ENCODE measurements around the gene TMEM184B.
A peak's percentile ranks its signal among the peaks of the same experiment; 100 is the strongest.
"Not testable (repeated sequence)": the region's sequence is repeated elsewhere in the genome, so short reads cannot be mapped to it uniquely, and the experiment has no call there.

Gene TMEM184B

DNA sequence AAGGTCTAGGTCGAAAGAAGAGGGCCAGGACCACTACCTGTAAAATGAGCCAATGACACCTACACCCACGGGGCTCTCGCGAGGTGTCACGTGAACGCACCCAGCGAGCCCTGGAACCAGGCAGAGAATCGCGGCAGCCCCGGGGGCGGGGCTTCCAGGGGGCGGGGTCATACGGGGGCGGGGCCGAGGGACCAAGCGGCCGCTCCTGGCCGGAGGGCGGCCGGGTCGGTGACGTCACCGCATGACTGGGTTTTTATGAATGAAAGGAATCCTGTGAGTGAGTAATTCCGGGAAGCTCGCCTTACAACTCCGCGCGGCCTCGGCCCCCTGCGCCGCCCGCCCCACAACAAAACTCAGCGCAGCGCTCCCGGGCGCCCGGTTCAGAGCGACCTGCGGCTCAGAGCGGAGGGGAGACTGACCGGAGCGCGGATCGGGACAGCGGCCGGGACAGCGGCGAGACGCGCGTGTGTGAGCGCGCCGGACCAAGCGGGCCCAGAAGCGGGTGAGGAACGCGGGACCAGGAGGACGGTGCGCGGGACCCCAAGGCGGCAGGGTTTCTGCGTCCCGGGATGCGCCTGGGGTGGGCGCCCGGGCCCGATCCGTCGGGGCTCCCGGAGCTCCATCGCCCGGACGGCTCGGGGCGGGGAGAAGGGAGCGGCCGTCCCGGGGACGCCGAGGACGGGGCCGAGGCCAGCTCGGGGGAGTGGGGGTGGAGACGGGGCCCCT, 70.9 kb downstream of the TMEM184B start, which contains the start of gene MAFF:
Gene MAFF (plus strand): TSS at position 284 of the 726 bp plus-strand sequence. CDS start 11,860 bp downstream, outside the sequence.
- peak; percentile 95 for DNase-seq

DNA sequence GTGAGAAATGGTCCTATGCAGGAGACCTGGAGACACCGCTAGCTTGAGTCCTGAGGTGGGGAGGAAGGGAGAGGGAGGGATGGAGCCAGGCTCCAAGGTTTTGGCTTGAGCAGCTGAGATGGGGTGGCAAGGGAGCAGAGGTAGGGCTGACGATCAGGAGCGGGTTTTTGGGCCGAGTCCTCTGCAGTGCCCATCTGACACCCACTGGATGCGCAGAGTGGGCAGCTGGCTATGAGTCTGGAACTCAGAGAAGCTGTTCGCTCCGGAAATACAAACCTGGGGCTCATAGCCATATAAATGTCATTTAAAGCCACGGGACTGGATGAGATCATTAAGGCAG, 71.5 kb downstream of the TMEM184B start:
- DNase-seq: no peak

DNA sequence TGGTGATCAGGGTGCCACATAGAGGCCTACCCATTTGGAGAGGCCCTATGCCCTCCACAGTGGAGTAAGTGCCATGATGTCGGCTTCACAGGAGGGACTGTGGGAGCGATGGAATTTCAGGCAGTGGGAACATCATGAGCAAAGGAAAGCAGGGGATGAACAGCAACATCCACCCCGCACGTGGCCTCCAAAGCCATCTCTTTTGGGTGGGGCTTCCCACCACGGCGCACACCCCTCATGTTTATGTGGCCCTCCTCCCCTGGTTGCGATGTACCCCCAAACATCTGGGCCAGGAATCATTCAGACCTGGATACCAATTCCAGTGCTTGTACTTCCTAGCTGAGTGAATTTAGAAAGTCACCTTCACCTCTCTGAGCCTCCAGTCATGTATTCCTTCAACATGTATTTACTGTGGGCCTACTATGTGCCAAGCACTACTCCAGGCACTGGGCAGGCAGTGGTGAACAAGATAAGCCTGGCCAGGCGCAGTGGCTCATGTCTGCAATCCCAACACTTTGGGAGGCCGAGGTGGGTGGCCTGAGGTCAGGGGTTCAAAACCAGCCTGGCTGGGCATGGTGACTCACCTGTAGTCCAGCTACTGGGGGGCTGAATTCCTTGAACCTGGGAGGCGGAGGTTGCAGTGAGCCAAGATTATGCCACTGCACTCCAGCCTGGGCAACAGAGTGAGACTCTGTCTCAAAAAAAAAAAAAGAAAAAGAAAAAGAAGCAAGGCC, 72.8 kb downstream of the TMEM184B start:
- DNase-seq: no peak

DNA sequence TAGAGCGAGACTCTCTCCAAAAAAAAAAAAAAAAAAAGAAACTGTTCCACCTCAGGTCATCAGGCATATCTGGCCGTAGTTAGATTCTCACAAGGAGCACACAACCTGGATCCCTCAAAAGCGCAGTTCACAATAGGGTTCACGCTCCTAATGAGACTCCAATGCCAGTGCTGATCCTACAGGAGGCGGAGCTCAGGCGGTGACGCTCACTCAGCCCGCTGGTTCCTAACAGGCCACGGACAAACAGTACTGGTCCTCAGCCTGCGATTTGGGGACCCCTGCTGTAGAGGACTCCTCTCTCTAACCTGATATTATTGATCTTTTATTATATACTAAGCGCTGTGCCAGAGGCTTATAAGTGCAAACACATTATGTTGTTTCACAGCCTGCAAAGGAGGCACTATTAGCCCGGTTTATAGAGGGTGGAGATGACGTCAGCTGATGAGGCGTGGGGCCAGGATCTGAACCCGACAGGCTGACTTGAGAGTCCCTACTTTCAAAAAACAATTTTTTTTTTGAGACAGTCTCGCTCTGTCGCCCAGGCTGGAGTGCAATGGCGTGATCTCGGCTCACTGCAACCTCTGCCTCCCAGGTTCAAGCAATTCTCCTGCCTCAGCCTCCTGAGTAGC, 75.9 kb downstream of the TMEM184B start:
- DNase-seq: no peak

DNA sequence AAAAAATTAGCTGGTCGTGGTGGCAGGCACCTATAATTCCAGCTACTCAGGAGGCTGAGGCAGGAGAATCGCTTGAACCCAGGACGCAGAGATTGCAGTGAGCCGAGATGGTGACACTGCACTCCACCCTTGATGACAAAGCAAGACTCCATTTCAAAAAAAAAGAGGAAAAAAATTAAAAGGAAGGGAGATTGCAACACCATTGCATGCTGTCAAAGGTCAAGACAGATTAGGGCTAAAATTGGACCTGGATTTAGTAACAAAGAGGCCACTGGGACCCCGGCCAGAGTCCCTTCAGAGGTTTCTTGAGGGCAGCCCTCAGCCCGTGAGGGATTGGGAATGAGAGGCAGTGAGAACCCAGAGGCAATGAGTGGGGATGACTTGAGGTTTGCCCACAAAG, 79.2 kb downstream of the TMEM184B start:
- no peak for DNase-seq

DNA sequence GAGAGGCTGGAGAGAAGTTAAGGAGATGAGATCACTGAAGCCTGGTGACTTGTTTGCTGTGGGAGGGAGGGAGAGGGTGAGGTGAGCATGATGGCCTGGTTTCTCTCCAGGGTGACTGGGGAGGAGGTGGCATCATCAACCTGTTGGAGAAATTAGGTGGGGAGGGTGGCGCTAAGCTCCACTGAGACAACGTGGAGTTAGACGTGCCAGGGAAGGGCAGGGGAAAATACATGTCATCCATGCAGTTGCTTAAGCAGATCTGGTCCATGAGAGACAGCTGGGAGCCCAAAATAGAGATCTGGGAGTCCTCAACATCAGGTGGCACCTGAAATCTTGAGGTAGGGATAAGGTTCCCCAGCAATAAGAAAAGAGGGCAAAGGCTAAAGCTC, 80.3 kb downstream of the TMEM184B start:
- DNase-seq: no peak

DNA sequence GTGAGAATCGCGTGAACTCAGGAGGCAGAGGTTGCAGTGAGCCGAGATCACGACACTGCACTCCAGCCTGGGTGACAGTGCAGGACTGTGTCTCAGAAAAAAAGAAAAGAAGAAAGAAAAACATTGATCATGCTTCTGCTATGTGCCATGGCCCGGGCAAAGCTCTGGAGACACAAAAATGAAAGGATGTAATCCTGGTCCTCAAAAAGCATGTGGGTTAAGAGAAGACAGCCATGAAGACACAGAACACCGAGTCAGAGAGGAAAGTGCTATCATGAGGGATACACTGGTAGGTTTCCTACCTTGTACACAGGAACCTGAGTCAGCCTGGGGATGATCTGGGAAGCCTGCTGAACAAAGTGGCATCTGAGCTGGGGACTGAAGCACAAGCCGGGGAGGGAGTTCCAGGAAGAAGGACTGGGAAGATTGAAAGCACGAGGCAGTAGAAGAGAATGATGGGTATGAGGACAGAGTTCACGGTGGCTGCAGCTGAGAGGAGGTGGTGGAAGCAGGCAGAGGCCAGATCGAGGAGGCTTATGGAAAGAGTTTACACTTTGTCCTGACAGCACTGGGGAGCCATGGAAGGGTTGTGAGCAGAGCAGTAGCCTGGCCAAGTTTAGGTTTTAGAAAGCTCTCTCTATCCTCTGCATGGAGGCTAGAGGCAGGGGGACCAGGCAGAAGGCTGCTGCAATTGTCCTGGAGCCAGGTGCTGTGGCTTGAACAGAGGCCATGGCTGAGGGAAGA, 80.9 kb downstream of the TMEM184B start:
- DNase-seq: no peak

DNA sequence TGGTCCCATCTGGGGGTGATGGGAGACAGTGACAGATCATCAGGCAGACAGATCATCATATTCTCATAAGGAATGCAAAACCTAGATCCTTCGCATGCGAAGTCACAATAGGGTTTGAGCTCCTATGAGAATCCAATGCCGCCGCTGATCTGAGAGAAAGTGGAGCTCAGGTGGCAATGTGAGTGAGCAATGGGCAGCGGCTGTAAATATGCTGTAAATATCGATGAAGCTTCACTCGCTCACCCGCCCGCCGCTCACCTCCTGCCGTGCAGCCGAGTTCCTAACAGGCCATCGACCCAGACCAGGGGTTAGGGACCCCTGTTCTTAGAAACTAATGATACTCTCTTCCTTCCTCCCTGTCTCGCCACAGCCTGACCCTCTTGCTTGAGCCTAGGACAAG, 81.8 kb downstream of the TMEM184B start:
- no peak for DNase-seq

DNA sequence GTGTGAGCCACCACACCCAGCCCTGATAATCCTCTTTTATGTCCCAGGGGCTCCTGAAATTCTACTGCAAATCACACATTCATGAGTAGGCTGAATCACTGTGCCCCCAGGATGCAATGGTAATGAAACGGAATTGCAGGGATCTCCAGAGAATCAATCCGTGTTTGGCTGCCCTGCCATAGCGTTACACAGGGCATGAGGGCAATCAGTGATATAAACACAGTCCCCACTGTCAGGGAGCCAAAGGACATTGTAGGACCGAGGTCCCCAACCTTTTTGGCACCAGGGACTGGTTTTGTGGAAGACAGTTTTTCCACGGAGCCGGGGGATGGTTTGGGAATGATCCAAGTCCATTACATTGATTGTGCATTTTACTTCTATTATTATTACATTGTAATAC, 82.2 kb downstream of the TMEM184B start:
- DNase-seq: no peak

DNA sequence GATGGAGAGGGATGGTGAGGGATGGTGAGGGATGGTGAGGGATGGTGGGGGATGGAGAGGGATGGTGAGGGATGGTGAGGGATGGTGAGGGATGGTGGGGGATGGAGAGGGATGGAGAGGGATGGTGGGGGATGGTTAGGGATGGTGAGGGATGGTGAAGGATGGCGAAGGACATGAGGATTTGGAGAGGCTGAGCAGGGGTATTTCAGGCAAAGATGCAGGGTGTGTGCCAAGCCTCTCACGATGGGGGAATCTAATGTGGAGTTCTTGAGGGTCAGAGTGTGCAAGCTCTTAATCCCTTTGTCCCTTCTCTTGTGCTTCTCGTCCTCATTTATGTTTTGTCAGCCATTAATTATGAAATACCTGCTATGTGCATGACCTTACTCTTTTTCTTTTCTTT, 83.7 kb downstream of the TMEM184B start:
- no peak for DNase-seq

DNA sequence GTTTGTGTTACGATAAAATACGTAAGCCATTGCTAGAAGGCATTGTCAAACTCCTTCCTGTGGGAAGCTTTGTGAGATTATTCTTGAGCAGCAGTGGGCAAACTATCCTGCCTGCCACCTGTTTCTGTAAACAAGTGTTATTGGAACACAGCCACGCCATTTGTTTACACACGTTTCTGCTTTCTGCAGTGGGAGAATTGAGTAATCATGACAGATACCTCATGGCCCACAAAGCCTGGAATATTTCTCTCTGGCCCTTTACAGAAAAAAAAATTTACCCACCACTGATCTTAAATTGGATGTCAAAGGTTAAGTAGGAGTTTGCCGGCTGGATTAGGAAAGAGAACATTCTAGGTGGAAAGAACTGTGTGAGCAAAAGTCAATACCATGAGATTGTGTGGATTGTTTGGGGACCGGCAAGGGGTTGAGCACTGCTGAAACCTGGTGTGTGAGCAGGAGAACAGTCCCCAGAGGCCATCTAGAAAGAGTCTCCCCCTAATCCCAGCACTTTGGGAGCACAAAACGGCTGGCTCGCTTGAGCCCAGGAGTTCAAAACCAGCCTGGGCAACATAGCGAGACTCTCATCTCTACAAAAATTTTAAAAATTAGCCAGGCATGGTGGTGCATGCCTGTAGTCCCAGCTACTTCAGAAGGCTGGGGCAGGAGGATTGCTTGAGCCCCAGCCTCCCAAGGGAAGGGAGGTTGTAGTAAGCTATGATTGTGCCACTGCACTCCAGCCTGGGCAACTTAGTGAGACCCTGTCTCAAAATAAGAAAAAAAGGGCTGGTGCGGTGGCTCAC, 85.2 kb downstream of the TMEM184B start:
- DNase-seq: no peak

DNA sequence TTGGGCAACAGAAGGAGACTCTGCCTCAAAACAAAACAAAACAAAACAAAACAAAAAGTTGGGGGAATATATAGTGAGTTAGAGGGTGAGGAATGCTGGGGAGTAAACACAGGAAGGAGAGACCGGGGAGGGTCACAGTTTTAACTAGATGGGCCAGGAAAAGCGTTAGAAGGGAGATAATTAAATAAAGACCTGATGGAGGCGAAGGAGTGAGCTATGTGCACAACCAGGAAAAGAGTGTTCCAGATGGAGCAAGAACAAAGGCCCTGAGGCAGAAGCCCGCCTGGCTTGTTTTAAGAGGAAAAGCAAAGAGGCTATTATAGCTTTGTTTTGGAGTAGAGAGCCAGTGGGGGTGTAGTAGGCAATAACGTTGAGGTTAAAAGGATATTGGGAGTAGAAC, 86.4 kb downstream of the TMEM184B start:
- no peak for DNase-seq

DNA sequence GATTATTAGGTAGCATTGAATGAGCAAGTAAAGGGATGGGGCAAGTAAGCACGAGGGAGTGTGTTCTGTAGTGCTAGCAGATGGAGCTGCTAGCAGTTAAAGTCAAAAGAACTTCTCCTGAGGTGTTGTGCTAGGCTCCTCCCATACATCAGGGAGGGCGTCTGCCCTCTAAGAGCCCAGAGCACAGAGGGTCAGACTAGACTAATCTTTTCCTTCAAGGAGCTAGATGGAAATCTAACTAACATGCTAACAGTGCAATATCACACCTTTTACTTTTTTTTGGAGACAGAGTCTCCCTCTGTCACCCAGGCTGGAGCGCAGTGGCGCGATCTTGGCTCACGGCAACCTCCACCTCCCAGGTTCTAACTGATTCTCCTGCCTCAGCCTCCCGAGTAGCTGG, 88.0 kb downstream of the TMEM184B start:
- DNase-seq: no peak

DNA sequence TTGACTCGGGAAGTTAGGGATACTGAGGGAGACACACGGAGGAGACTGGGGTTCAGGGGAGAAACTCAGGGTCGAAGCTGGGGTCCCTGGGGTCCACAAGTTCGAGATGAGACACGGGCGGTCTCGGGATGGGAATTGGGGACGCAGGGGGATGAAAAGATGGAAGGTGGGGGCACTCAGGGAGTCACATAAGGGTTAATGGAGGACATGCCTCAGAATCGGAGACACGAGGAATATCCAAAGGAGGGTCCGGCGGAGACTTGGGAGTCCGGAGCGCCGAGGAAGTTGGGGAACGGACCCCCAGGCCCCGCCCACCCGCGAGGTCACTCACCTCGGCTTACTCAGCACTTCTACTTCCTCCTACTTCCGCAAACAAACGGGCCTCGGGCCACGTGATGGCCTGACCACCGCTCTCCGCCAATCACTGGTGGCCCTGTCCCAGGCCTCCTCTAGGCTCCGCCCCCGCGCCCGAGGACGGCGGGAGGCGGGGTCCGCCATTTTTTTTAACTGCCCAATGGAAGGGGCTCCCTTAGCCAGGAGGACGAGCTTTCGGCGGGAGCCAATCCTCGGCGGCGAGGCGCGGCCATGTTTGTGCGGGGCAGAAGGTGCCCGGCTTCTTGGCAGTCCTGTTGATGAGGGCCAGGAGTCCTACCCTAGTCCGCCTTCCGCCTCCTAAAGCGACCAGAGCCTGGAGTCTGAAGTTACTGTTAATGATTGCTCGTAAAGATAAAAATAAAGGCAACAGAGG, 91.2 kb downstream of the TMEM184B start, which contains the start of gene PLA2G6:
Gene PLA2G6 (minus strand): TSS at position 378 of the 748 bp plus-strand sequence. CDS start 12,404 bp downstream, outside the sequence.
- peak; percentile 99 for DNase-seq

DNA sequence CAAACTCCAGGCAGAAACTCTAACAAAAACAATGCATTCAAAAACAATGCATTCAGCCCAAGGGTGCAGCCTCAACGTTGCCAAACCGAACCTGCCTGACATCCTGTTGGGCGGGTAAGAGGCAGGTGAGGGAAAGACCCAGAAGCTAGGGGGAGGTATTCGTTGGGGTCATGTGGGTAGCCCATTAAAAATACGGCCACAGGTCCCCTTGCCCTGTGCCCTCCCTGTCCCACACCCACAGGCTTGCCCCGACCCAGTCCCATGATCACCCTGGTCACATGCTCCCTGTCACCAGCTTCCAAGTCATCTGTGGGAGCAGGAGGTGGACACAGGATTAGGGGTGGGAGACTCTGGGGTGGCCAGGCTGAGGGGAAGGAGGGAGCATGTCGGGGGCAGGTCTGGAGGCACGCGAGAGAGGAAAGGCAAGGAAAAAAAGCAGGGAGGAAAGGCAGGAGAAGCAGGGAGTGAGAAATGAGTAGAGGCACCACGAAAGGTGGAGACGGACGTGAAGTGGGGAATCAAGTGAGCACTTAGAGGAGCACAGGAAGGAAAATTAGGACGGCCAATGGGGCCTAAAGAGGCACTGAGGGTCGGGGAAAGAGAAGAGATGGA, 91.9 kb downstream of the TMEM184B start:
- peak; percentile 65 for DNase-seq

DNA sequence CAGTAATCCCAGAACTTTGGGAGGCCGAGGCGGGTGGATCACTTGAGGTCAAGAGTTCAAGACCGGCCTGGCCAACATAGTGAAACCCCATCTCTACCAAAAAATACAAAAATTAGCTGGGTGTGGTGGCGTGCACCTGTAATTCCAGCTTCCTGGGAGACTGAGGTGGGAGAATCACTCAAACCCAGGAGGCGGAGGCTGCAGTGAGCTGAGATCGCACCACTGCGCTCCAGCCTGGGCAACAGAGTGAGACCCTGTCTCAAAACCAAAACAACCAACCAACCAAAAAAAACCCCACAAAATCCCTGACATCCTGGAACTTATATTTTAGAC, 94.2 kb downstream of the TMEM184B start:
- DNase-seq: not testable (repeated sequence)

DNA sequence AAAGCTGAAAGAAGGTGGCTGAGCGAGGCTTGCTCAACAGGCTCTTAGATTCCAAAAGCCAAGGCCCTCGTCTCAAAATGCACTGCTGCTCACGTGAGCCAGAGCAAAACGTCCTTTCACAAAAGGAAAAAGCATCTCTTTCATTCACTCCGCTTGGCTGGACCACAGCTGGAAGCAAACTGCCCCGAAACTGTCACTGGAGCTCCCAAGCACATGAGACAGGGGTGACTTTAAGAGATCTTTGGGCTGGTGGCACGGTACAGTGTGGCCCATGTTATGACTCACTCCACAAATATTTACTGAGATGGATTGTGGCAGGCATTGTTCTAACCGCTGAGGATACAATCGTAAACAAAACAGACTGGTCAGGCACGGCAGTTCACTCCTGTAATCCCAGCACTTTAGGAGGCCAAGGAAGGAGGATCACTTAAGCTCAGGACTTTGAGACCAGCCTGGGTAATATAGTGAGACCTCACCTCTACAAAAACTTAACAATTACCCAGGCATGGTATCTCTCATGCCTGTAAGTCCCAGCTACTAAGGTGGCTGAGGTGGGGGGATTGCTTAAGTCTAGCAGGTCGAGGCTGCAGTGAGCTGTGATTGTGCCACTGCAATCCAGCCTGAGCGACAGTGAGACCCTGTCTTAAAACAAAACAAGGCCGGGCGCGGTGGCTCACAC, 94.7 kb downstream of the TMEM184B start:
- DNase-seq: no peak

DNA sequence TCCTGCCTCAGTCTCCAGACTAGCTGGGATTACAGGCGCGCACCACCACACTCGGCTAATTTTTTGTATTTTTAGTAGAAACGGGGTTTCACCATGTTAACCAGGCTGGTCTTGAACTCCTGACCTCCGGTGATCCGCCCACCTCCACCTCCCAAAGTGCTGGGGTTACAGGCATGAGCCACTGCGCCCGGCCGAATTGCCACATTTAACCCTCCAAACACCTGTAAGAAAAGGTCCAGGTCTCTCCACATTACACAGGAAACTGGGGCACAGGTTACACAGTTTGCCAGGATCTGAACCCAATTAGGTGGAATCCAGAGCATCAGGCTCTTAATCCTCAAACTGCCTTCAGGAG, 95.3 kb downstream of the TMEM184B start:
- DNase-seq: not testable (repeated sequence)

DNA sequence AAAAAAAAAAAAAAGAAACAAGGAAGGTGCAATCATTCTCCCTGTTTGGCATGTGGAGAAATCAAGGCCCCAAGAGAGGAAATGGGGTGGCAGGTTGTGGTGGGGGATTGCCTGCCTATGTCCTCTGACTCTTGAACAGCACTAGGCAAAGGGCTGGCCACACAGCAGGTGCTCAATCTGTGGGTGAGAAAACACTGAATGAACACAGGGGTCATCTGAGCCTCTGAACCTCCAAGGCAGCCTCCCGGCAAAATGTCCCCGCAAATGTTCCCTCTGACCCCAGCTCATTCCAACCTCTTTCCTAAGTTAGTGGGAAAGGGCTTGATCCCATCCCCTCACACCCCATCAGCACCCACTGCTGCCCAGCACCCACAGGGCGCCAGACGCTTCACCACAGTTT, 95.8 kb downstream of the TMEM184B start:
- peak; percentile 29 for DNase-seq

DNA sequence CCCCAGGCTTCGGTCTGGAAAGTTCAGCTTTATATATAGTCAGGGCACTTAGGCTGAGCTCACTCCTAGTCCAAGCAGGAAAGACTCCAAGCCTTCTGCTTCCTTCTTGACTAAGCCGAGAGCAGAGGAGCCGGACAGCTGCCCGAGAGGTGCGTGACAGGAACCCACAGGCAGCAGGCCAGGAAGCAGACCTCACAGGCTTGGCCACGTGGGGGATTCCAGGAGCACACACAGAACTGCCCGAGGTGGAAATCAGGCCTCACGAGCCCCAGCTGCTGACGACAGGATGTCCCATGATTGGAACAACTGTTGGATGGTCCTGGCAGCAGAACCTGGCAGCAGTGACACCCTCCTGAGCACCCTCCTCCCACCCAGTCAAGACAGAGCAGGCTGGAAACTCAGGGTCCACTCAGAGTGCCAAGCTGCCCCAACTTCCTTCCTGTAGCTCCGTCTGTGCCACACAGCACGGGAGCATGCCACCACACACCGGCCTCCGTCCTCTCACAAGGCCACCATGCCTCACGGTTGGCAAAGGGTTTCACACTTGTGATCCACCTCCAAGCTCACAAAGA, 96.6 kb downstream of the TMEM184B start:
- DNase-seq: peak; percentile 60

All from CD4-positive, alpha-beta T cell treated with Interleukin-10 for 1 hour (primary cell).